ENCODE results near the gene EBF3. TPM values are rescaled to one million over a fixed set of nuclear protein-coding genes. Genes with fewer than 3 reads are reported as not detected.

Gene EBF3
- total RNA-seq, 1 donor from 2014 or later = 0.07 TPM

- no peak for FAIRE-seq
- TF ChIP-seq EZH2 (IDR thresholded peaks at IDR 0.05; ENCODE audit: insufficient read depth, low read length) = no peak
- TF ChIP-seq, protein P1, sequence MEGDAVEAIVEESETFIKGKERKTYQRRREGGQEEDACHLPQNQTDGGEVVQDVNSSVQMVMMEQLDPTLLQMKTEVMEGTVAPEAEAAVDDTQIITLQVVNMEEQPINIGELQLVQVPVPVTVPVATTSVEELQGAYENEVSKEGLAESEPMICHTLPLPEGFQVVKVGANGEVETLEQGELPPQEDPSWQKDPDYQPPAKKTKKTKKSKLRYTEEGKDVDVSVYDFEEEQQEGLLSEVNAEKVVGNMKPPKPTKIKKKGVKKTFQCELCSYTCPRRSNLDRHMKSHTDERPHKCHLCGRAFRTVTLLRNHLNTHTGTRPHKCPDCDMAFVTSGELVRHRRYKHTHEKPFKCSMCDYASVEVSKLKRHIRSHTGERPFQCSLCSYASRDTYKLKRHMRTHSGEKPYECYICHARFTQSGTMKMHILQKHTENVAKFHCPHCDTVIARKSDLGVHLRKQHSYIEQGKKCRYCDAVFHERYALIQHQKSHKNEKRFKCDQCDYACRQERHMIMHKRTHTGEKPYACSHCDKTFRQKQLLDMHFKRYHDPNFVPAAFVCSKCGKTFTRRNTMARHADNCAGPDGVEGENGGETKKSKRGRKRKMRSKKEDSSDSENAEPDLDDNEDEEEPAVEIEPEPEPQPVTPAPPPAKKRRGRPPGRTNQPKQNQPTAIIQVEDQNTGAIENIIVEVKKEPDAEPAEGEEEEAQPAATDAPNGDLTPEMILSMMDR (IDR thresholded peaks at IDR 0.05; ENCODE audit: insufficient read depth, low read depth, low read length) = no peak
- Histone ChIP-seq H3K4me3 (ENCODE audit: insufficient read depth, low read depth, low read length) (no peak overlapping the region), H3K9me3 (ENCODE audit: insufficient read depth, low read depth, low read length) (peaks cover 5% of the 10 kb centered on the region), H3K4me1 (ENCODE audit: insufficient read depth, low read length) (no peaks in the 10 kb centered on the region), H3K36me3 (ENCODE audit: insufficient read depth, low read length) (no peaks in the 10 kb centered on the region), H2AFZ (ENCODE audit: low read depth, low read length) (no peak overlapping the region), H3K9ac (ENCODE audit: low read length) (no peak overlapping the region), H3K27me3 (ENCODE audit: insufficient read depth, low read length) (no peaks in the 10 kb centered on the region), H3K27ac (ENCODE audit: low read depth, low read length) (no peak overlapping the region), H3K4me2 (ENCODE audit: low read length) (no peak overlapping the region), H4K20me1 (ENCODE audit: insufficient read depth, low read length) (no peaks in the 10 kb centered on the region), H3K79me2 (ENCODE audit: insufficient read depth, low read length) (no peaks in the 10 kb centered on the region)
- DNase-seq (ENCODE audit: low read depth) = no peak
- Mint-ChIP-seq H3K36me3 (ENCODE audit: low read depth, unreplicated experiment) (no peaks in the 10 kb centered on the region), H3K9me3 (ENCODE audit: unreplicated experiment) (no peaks in the 10 kb centered on the region), H3K4me1 (ENCODE audit: low read depth, unreplicated experiment) (no peaks in the 10 kb centered on the region), H3K4me3 (ENCODE audit: unreplicated experiment) (no peak overlapping the region), H3K27me3 (ENCODE audit: low read depth, unreplicated experiment) (peaks cover 7% of the 10 kb centered on the region), H3K27ac (ENCODE audit: unreplicated experiment) (no peak overlapping the region)
These were observed 130.6 kb downstream of the EBF3 start for GRCh38 chr10:129833468-129833950.

GRCh38 chr10:129832573-129833467 lies 131.3 kb downstream of the EBF3 start:
- no peak overlapping the region for H3K27ac ChIP-seq (ENCODE audit: low read depth, low read length)
- H3K27me3 Mint-ChIP-seq (ENCODE audit: low read depth, unreplicated experiment) = peaks cover 8% of the 10 kb centered on the region
- H4K20me1 ChIP-seq (ENCODE audit: insufficient read depth, low read length) = no peaks in the 10 kb centered on the region
- H3K4me1 Mint-ChIP-seq (ENCODE audit: low read depth, unreplicated experiment) = no peaks in the 10 kb centered on the region
- no peak overlapping the region for H3K9ac ChIP-seq (ENCODE audit: low read length)
- DNase-seq (ENCODE audit: low read depth) (no peak), FAIRE-seq (no peak)
- no peaks in the 10 kb centered on the region for H3K36me3 Mint-ChIP-seq (ENCODE audit: low read depth, unreplicated experiment)
- H3K4me3 Mint-ChIP-seq (ENCODE audit: unreplicated experiment) = no peak overlapping the region
- no peak overlapping the region for H3K4me2 ChIP-seq (ENCODE audit: low read length)
- H3K36me3 ChIP-seq (ENCODE audit: insufficient read depth, low read length) = no peaks in the 10 kb centered on the region
- no peak overlapping the region for H3K4me3 ChIP-seq (ENCODE audit: insufficient read depth, low read depth, low read length)
- no peaks in the 10 kb centered on the region for H3K4me1 ChIP-seq (ENCODE audit: insufficient read depth, low read length)
- peaks cover 5% of the 10 kb centered on the region for H3K9me3 ChIP-seq (ENCODE audit: insufficient read depth, low read depth, low read length)
- H3K9me3 Mint-ChIP-seq (ENCODE audit: unreplicated experiment) = no peaks in the 10 kb centered on the region
- TF ChIP-seq, protein P1 (IDR thresholded peaks at IDR 0.05; ENCODE audit: insufficient read depth, low read depth, low read length) = no peak
- TF ChIP-seq EZH2 (IDR thresholded peaks at IDR 0.05; ENCODE audit: insufficient read depth, low read length) = no peak
- no peak overlapping the region for H3K27ac Mint-ChIP-seq (ENCODE audit: unreplicated experiment)
- H2AFZ ChIP-seq (ENCODE audit: low read depth, low read length) = no peak overlapping the region
- no peaks in the 10 kb centered on the region for H3K79me2 ChIP-seq (ENCODE audit: insufficient read depth, low read length)
- H3K27me3 ChIP-seq (ENCODE audit: insufficient read depth, low read length) = no peaks in the 10 kb centered on the region

DNA sequence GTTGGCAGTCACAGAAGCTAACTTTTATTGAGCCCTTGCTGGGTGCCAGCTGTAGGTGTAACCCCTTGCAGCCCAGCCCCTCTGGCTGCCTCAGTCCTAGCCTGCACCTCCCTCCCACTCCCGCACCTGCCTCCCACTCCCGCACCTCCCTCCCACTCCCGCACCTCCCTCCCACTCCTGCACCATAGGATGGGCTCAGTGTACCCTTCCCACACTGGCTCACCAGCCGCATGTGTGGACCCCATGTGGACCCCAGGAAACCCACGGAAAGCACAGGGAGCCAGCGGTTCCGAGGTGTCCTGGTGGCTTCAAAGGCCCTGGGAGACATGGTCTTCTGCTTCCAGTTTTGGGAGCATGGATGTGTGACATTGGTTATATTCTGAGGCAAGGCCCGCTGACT lies 132.9 kb downstream of the EBF3 start:
- Histone ChIP-seq H4K20me1 (ENCODE audit: insufficient read depth, low read length) (no peaks in the 10 kb centered on the region), H3K27me3 (ENCODE audit: insufficient read depth, low read length) (no peaks in the 10 kb centered on the region), H3K36me3 (ENCODE audit: insufficient read depth, low read length) (no peaks in the 10 kb centered on the region), H3K4me2 (ENCODE audit: low read length) (no peak overlapping the region), H3K4me1 (ENCODE audit: insufficient read depth, low read length) (no peaks in the 10 kb centered on the region), H3K4me3 (ENCODE audit: insufficient read depth, low read depth, low read length) (no peak overlapping the region), H3K79me2 (ENCODE audit: insufficient read depth, low read length) (no peaks in the 10 kb centered on the region), H3K27ac (ENCODE audit: low read depth, low read length) (no peak overlapping the region), H3K9me3 (ENCODE audit: insufficient read depth, low read depth, low read length) (peaks cover 5% of the 10 kb centered on the region), H2AFZ (ENCODE audit: low read depth, low read length) (no peak overlapping the region), H3K9ac (ENCODE audit: low read length) (no peak overlapping the region)
- no peak overlapping the region for H3K4me3 Mint-ChIP-seq (ENCODE audit: unreplicated experiment)
- no peak overlapping the region for H3K27ac Mint-ChIP-seq (ENCODE audit: unreplicated experiment)
- TF ChIP-seq, protein P1 (IDR thresholded peaks at IDR 0.05; ENCODE audit: insufficient read depth, low read depth, low read length) = no peak
- no peak for TF ChIP-seq EZH2 (IDR thresholded peaks at IDR 0.05; ENCODE audit: insufficient read depth, low read length)
- DNase-seq (ENCODE audit: low read depth) = no peak
- H3K36me3 Mint-ChIP-seq (ENCODE audit: low read depth, unreplicated experiment) = no peaks in the 10 kb centered on the region
- no peaks in the 10 kb centered on the region for H3K4me1 Mint-ChIP-seq (ENCODE audit: low read depth, unreplicated experiment)
- H3K9me3 Mint-ChIP-seq (ENCODE audit: unreplicated experiment) = no peaks in the 10 kb centered on the region
- no peak for FAIRE-seq
- H3K27me3 Mint-ChIP-seq (ENCODE audit: low read depth, unreplicated experiment) = peaks cover 8% of the 10 kb centered on the region

All from astrocyte (in vitro differentiated cells and primary cell).